ENCODE measurements around the gene DAPL1.

DNA sequence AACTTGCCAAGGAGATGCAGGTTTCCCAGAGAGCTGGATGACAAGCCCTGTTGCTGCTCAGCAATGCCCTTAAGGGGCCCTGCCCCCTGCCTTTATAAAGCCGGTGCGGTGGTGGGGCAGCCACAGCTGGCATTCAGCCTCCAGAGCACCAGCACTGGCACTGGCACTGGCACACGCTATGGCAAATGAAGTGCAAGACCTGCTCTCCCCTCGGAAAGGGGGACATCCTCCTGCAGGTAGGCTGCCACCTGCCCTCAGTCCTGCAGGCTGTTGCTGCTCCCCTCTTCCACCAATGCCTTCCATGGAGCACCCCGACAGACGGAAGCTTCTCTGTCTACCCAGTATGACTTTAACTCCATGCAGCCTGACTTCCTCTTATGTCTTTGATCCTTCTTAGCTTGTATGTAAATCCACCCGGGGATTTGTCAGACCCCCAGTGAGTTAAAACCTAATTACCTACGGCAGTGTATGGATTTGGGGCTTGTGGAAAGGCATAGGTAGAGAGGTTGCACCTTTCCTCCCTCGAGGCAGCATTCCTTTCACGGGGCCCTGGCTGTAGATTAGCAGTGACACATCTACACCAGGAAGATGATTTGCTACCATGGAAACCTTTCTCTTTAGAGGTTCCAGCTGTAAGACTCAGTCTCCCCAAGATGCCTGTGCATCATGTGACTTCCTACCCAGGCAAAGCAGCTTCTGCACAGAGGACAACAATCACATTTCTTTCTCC, at the start of gene DAPL1:
- TF ChIP-seq EZH2phosphoT487 (IDR thresholded peaks at IDR 0.05; ENCODE audit: low read depth, severe bottlenecking, unreplicated experiment) (no peak), EZH2 (IDR thresholded peaks at IDR 0.05; ENCODE audit: borderline replicate concordance) (no peak)
- TF ChIP-seq, protein P1, sequence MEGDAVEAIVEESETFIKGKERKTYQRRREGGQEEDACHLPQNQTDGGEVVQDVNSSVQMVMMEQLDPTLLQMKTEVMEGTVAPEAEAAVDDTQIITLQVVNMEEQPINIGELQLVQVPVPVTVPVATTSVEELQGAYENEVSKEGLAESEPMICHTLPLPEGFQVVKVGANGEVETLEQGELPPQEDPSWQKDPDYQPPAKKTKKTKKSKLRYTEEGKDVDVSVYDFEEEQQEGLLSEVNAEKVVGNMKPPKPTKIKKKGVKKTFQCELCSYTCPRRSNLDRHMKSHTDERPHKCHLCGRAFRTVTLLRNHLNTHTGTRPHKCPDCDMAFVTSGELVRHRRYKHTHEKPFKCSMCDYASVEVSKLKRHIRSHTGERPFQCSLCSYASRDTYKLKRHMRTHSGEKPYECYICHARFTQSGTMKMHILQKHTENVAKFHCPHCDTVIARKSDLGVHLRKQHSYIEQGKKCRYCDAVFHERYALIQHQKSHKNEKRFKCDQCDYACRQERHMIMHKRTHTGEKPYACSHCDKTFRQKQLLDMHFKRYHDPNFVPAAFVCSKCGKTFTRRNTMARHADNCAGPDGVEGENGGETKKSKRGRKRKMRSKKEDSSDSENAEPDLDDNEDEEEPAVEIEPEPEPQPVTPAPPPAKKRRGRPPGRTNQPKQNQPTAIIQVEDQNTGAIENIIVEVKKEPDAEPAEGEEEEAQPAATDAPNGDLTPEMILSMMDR (IDR thresholded peaks at IDR 0.05; ENCODE audit: poor library complexity) = no peak

Measured in hepatocyte (in vitro differentiated cells).